GM23248 (cell line): ENCODE measurements around the gene HOXC10. TPM values are rescaled to one million over a fixed set of nuclear protein-coding genes. Genes with fewer than 3 reads are reported as not detected.

Experiments
- DNase-seq: peaks from one replicate; pipeline ENCODE4 v3.0.0-alpha.2; 2015
- H2AFZ ChIP-seq: fragments of 200-600 bp; sonication (generic); 2 replicates; pipeline ENCODE4 v1.6.1; 2016; ENCODE audit warnings: antibody characterized with exemption
- H3F3A ChIP-seq: fragments of 200-600 bp; sonication (generic); 2 replicates; pipeline ENCODE4 v1.6.1; 2016; ENCODE audit warnings: mild to moderate bottlenecking, antibody characterized with exemption, mixed run types; ENCODE audit not compliant: insufficient read depth
- H3K27ac ChIP-seq: fragments of 200-600 bp; sonication (generic); 2 replicates; pipeline ENCODE4 v1.5.1; 2016; ENCODE audit warnings: mild to moderate bottlenecking
- H3K27me3 ChIP-seq: fragments of 200-600 bp; sonication (generic); replicated peaks from 2 replicates; pipeline ENCODE4 v1.6.1; 2016; ENCODE audit warnings: mild to moderate bottlenecking; ENCODE audit not compliant: insufficient read depth
- H3K36me3 ChIP-seq: fragments of 200-600 bp; sonication (generic); 2 replicates; pipeline ENCODE4 v1.6.1; 2016; ENCODE audit warnings: low read depth, mild to moderate bottlenecking
- H3K4me1 ChIP-seq: fragments of 200-600 bp; sonication (generic); 2 replicates; pipeline ENCODE4 v1.6.1; 2016; ENCODE audit warnings: mild to moderate bottlenecking; ENCODE audit not compliant: insufficient read depth
- H3K4me2 ChIP-seq: fragments of 200-600 bp; sonication (generic); one replicate; pipeline ENCODE4 v1.6.1; 2016; ENCODE audit warnings: mild to moderate bottlenecking; ENCODE audit not compliant: unreplicated experiment
- H3K4me3 ChIP-seq: fragments of 200-600 bp; sonication (generic); 2 replicates; pipeline ENCODE4 v1.5.1; 2016; ENCODE audit warnings: mild to moderate bottlenecking
- H3K79me2 ChIP-seq: fragments of 200-600 bp; sonication (generic); 2 replicates; pipeline ENCODE4 v1.6.1; 2016; ENCODE audit warnings: mild to moderate bottlenecking; ENCODE audit not compliant: insufficient read depth
- H3K9ac ChIP-seq: fragments of 200-600 bp; sonication (generic); 2 replicates; pipeline ENCODE4 v1.6.1; 2016; ENCODE audit warnings: mild to moderate bottlenecking
- H3K9me2 ChIP-seq: fragments of 200-600 bp; sonication (generic); 2 replicates; pipeline ENCODE4 v1.6.1; 2016; ENCODE audit warnings: mixed run types, mild to moderate bottlenecking, moderate library complexity; ENCODE audit not compliant: insufficient read depth
- H3K9me3 ChIP-seq: fragments of 200-600 bp; sonication (generic); one replicate; pipeline ENCODE4 v1.6.1; 2017; ENCODE audit warnings: low read depth
- H4K20me1 ChIP-seq: fragments of 200-600 bp; sonication (generic); 2 replicates; pipeline ENCODE4 v1.6.0; 2016; ENCODE audit not compliant: insufficient read depth
- EZH2 ChIP-seq: fragments of 200-600 bp; sonication (generic); IDR thresholded peaks from 2 replicates; pipeline ENCODE4 v1.6.1; 2018; ENCODE audit warnings: antibody characterized with exemption, mild to moderate bottlenecking; ENCODE audit not compliant: insufficient read depth, poor library complexity, severe bottlenecking
- EZH2phosphoT487 ChIP-seq: fragments of 200-600 bp; sonication (generic); IDR thresholded peaks from 2 replicates; pipeline ENCODE4 v1.6.1; 2018; ENCODE audit warnings: antibody characterized with exemption, moderate library complexity, mild to moderate bottlenecking, low read depth; ENCODE audit not compliant: insufficient read depth
- WGBS, 2 experiments: methylation state at CpG; one replicate each; pipeline ENCODE4 v1.1.6; 2015 to 2017; ENCODE audit warnings: low lambda C conversion rate in 2 of 2, low coverage in 1 of 2; ENCODE audit errors: missing lambda C conversion rate in 2 of 2; 5-methylcytosine and 5-hydroxymethylcytosine counted together
- in situ Hi-C: fragments of 300-500 bp; cut with MboI; formaldehyde crosslinking; loops from 2 replicates; pipeline ENCODE4 v1.15.0; 2020
- polyA plus RNA-seq: library from polyadenylated mRNA; unstranded; fragments of >200 nt; fragmentation: Nextera tagmentation; extraction: Ambion mirVana; gene quantifications from 2 replicates; pipeline ENCODE4 v1.2.1, GENCODE V29; 2016
- total RNA-seq: library from RNA; depleted of rRNA; stranded (reverse); fragments of >200 nt; shearing (Covaris generic); gene quantifications from 2 replicates; pipeline ENCODE4 v1.2.3, GENCODE V29; 2014

HOXC10 gene
- total and polyA plus RNA-seq, 2 experiments from 2014 or later = not detected

DNA sequence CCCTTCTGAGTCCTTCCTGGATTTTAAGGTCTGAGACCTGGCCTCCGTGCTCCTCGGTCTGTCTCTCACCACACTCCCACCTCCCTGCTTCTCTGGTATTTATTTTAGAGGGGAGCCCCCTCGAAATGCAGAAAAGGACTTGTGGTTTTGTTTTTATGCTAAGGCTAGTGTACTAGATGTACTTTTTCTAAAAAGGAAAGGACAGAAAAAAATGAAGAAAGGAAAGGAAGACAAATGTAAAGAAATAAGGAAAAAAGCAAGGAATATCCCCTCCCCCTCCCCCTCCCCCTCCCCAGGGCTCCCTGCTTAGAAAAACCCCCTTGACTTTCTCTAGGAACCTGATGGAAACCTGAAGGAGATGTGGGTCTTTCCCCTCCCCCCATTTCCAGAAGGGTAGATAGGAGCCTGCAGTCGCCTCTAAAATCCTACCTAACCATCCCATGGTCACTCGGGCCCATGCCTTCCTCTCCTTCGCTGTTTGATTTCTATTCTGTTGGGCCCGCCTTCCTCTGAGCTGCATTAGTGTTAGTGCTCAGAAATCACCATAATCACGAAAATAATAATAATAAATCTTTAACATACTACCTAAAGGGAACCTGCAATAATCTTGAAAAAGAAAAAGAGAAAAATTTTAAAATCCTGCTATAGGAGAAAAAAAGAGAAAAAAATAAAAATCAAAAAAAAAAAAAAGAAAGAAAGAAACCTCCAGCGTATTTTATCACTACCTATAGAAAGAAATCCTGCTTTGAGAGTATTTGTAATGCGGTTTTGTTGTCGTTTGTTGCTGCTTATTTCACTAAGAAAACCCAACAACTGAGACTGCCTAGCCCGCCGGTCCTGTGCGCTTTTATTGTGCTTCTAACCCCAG is 27.0 kb downstream of the HOXC10 start:
- Histone ChIP-seq H3F3A (peaks cover 23% of the 10 kb centered on the region), H3K27ac (peak overlapping the region; percentile 49; the same call in 1 of the 2 replicates), H3K36me3 (no peaks in the 10 kb centered on the region), H3K4me3 (peak overlapping the region; percentile 91), H3K79me2 (peaks cover 59% of the 10 kb centered on the region), H3K4me2 (peak overlapping the region; percentile 81), H4K20me1 (no peaks in the 10 kb centered on the region), H3K9ac (peak overlapping the region; percentile 84), H3K4me1 (peaks cover 37% of the 10 kb centered on the region), H3K9me3 (no peaks in the 10 kb centered on the region), H3K27me3 (no peaks in the 10 kb centered on the region), H3K9me2 (no peaks in the 10 kb centered on the region), H2AFZ (no peak overlapping the region)
- in situ Hi-C loops = no loop called here
- TF ChIP-seq EZH2 (no peak), EZH2phosphoT487 (no peak)
- WGBS, 2 experiments = 85 to 89% methylated on average over 14 of the region's 14 CpGs
- DNase-seq = no peak

DNA sequence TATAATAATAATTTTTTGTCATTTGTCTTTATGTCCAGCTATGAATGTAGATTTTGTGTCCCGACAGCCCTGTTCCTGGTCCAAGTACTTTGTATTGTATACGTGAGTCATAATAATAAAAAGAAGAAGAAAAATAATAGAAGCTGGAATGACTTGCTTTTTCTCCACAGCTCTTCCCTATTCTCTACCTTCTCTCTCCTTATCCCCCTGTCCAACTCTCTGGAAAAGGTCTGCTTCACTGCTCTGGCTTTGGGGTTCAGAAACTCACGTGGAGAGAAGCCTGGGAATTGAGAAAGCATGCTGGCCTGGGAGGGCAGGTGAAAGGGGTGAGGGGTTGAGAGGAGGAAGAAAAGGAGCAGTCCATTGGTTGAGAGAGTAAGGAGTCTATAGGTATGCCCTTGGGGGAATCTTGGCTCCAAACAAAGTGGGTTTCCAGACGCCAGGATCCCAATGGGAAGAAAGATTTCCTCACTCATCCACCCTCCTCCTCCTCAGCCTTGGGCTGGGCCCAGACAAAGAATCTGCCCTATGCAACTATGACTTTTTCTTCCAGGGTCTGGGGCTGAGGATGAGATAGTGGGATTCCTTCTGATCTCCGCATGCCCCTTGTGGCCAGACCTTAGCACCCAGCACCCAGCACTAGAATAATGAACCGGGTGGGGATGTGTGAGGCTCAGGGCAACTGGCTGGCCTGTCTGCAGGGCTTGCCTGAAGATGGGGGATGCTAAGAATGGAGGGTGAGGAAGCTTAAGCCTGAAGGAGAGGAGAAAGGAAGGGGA is 27.9 kb downstream of the HOXC10 start:
- Histone ChIP-seq H3K9ac (0 out of 2 replicates have a peak overlapping the region, but pooled peaks have one; percentile 29), H3K9me2 (no peaks in the 10 kb centered on the region), H2AFZ (no peak overlapping the region), H3K79me2 (peaks cover 60% of the 10 kb centered on the region), H3K4me2 (peak overlapping the region; percentile 24), H3K36me3 (no peaks in the 10 kb centered on the region), H3K9me3 (no peaks in the 10 kb centered on the region), H4K20me1 (no peaks in the 10 kb centered on the region), H3K4me3 (no peak overlapping the region), H3K27ac (peak overlapping the region; percentile 49), H3K4me1 (peaks cover 37% of the 10 kb centered on the region), H3F3A (peaks cover 17% of the 10 kb centered on the region), H3K27me3 (no peaks in the 10 kb centered on the region)
- 79 to 82% methylated on average over 6 of the region's 6 CpGs for WGBS, 2 experiments
- in situ Hi-C loops = no loop called here
- DNase-seq = no peak
- no peak for TF ChIP-seq EZH2
- no peak for TF ChIP-seq EZH2phosphoT487

DNA sequence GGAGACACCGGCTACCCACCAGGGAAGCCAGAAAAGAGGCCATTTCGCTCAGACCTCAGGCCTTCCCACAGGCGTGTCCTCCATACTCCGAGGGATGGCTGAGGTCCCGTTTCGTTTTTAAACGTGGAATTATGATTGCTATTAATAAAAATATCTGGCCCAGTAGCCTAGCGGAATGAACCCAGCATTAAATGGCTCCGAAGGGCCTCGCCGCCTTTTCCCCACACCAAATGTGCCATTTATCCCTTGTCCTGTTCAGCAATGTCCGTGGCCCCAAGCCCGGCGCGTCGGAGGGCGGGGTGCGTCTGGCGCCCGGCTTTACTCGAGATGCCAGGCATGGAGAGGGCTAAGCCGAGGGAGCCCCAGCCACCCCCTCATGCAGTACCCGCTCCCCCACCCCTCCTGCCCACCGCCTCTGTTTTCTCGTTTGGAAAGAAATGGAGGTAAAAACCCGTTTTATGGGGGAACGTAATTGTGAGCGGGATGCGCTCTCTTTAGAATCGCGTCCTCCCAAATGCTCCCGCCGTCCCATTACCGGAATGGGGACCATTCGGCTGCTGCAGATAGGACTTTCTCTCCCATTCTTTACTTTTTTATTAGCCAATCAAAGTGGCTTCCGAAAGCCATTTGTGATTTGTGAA is 29.6 kb downstream of the HOXC10 start:
- Histone ChIP-seq H2AFZ (peak overlapping the region; percentile 70), H3K27me3 (no peaks in the 10 kb centered on the region), H3K4me1 (peaks cover 30% of the 10 kb centered on the region), H4K20me1 (no peaks in the 10 kb centered on the region), H3F3A (peaks cover 10% of the 10 kb centered on the region; the same call in 1 of the 2 replicates), H3K9me3 (no peaks in the 10 kb centered on the region), H3K79me2 (peaks cover 63% of the 10 kb centered on the region), H3K4me2 (peak overlapping the region; percentile 42), H3K4me3 (peak overlapping the region; percentile 30; the same call in 1 of the 2 replicates), H3K9me2 (no peaks in the 10 kb centered on the region), H3K27ac (peak overlapping the region; percentile 49), H3K36me3 (no peaks in the 10 kb centered on the region), H3K9ac (peak overlapping the region; percentile 54)
- TF ChIP-seq EZH2 (no peak), EZH2phosphoT487 (no peak)
- DNase-seq = peak; percentile 42
- in situ Hi-C loops = no loop called here
- 51 to 59% methylated on average over 35 to 36 of the region's 36 CpGs for WGBS, 2 experiments
